ENCODE measurements around the gene STIL. TPM values are rescaled to one million over a fixed set of nuclear protein-coding genes. Genes with fewer than 3 reads are reported as not detected.

The STIL gene
- total RNA-seq, result 3.9 and 36.8 TPM in 2 replicates

DNA sequence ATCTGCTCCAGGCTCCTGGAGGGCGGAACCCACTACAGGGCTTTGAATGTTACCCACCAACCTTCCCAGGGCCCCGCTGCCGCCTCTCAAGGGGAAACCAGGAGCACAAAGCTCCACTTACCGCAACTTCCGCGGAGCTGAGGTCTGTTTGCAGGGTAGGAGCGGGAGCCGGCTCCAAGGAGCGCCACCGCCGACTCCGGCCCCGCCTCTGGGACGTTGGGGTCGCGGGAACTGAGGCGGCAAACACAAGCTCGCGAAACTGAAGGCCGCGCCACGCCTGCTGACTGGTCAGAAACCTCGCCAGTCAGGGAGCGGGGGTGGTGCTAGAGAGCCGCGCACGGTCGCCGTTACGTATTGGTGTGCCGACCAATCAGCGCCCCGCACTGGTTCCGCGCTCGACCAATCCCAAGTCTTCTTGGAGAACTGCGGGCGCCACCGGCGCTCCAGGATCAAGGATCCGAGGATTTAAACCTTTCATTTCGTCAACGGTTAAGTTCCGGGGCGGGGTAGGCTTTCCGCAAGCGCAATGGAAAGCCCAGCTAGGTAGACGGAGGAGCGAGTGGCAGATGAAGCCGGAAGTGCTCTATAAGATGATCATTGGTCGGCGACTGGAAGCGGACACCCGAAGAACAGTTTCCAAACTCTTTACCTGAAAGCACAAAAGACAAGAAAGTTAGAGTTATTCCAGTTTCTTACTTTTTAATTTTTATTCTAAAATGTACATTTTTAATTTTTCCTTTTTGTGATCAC, at the start of gene STIL:
STIL (minus strand) TSS at position 233 of the 750 bp plus-strand sequence. CDS start 3,828 bp downstream, outside the sequence.

DNA sequence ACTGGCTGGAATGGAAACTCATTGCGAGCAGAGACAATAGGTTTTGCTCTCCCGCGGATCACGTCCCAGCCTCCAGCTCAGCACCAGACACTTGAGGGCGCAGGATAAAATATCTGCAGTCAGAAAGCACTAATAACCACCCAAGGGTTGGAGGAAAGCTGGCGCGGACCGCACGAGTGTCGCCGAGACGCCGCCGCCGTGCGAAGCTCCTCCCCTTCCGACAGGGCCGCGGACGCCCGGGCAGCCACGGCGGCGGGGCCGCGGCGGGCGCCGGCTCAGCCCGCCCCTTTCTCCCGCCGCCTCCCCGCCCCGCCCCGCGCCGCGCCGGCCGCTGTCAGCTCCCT, 19.6 kb upstream of the STIL start, which contains the start of gene CMPK1:
CMPK1 (plus strand) TSS at position 213 of the 344 bp plus-strand sequence. CDS start 156 bp downstream, outside the sequence.

DNA sequence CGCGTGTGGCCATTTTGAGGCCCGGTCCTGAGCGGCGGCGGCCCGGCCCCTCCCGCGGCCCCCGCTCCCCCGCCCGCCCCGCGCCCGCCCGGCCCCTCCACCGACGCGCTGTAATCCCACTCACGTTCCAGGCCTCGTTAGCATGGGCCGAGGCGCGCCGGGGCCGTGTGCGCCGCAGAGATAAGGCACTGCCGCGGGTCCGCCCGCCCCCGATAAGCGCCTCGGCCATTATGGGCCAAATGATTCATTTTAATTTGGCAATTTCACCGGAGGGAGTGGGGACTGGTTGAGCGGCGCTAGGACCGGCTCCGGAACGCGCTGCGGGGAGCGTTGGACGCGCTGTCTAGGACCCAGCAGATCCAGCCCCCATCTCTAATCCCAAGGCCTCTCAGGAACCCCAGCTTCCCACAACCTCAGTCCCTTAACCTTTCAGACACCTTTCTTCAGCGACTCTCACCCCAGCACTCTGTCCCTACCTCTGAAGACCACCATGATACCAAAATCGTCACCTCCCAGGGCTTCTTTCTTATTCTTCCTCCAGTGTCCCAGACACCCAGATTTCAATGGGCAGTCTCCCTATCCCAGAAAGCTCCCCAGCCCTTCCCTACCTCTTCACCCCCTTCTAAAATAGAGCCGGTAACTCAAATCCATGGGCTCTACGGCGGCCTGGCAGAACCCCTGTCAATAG, 81.6 kb downstream of the STIL start, which contains the start of gene TAL1:
TAL1 (minus strand) TSS at position 39 of the 688 bp plus-strand sequence. CDS start 6,337 bp downstream, outside the sequence.

Other genes starting within 250 kb of the STIL start
- not detected in 2 replicates for gene CYP4Z1, start 246.9 kb downstream of the STIL start, total RNA-seq
- gene CYP4A22, start 176.7 kb downstream of the STIL start, total RNA-seq, result not detected in 2 replicates
- not detected in 2 replicates for gene PDZK1IP1, start 124.1 kb downstream of the STIL start, total RNA-seq
- under 0.01 TPM in 1 of 2 replicates, not detected in the other for gene TAL1, start 81.9 kb downstream of the STIL start, total RNA-seq
- gene CMPK1, start 19.6 kb upstream of the STIL start, total RNA-seq, result 63.0 and 103 TPM in 2 replicates
- not detected in 2 replicates for gene FOXE3, start 102.1 kb upstream of the STIL start, total RNA-seq
- 0.14 TPM in 1 of 2 replicates, not detected in the other for gene FOXD2, start 123.9 kb upstream of the STIL start, total RNA-seq